ENCODE measurements around the gene CROCC. TPM values are rescaled to one million over a fixed set of nuclear protein-coding genes. Genes with fewer than 3 reads are reported as not detected.

Gene CROCC
- total RNA-seq, 4 donors from 2014 or later = 8.0 to 34.5 (median 30.0) TPM

DNA sequence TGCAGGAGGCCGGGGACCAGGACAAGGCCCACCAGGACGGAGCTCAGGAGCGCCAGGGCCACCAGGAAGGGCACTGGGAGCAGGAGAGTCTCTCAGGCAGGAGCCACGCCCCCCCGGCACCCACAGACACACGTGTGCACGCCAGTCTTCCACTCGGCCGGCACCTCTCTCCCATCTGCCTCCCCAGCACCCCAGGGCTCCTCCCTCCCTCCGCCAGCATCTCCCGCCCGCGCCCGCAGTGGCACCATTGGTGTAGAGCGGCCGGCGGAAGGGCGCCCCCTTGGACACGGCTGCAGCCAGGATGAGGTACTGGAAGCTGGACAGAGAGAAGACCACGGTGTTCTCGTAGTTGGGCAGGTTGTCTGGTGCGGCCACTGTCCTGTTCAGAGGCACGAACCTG, 64.8 kb downstream of the CROCC start:
- TF ChIP-seq EP300 (IDR thresholded peaks at IDR 0.05) = no peak
- TF ChIP-seq POLR2AphosphoS5 (IDR thresholded peaks at IDR 0.05) = no peak
- no peak for TF ChIP-seq POLR2A (IDR thresholded peaks at IDR 0.05)
- TF ChIP-seq, protein P1, sequence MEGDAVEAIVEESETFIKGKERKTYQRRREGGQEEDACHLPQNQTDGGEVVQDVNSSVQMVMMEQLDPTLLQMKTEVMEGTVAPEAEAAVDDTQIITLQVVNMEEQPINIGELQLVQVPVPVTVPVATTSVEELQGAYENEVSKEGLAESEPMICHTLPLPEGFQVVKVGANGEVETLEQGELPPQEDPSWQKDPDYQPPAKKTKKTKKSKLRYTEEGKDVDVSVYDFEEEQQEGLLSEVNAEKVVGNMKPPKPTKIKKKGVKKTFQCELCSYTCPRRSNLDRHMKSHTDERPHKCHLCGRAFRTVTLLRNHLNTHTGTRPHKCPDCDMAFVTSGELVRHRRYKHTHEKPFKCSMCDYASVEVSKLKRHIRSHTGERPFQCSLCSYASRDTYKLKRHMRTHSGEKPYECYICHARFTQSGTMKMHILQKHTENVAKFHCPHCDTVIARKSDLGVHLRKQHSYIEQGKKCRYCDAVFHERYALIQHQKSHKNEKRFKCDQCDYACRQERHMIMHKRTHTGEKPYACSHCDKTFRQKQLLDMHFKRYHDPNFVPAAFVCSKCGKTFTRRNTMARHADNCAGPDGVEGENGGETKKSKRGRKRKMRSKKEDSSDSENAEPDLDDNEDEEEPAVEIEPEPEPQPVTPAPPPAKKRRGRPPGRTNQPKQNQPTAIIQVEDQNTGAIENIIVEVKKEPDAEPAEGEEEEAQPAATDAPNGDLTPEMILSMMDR (IDR thresholded peaks at IDR 0.05) = no peak
- Histone ChIP-seq H3K4me1 (peaks cover 0 to 9% (median 0%) of the 10 kb centered on the region in 3 donors), H3K4me3 (no peak overlapping the region), H3K36me3 (peaks cover 0 to 69% of the 10 kb centered on the region in 2 donors), H3K9me3 (no peaks in the 10 kb centered on the region), H3K27ac (no peak overlapping the region), H3K27me3 (peaks cover 11% of the 10 kb centered on the region)
- WGBS, 2 donors (ENCODE audit: low coverage in 1 of 2) = no CpG with 5 or more reads among the region's 23 CpGs
- ATAC-seq = no peak

- H3K27ac ChIP-seq = no peak overlapping the region
- no peak for TF ChIP-seq POLR2A (IDR thresholded peaks at IDR 0.05)
- TF ChIP-seq, protein P1 (IDR thresholded peaks at IDR 0.05) = peak in 1 of 4 experiments; percentile 18
- H3K9me3 ChIP-seq = no peaks in the 10 kb centered on the region
- ATAC-seq = no peak
- peaks cover 0 to 9% (median 0%) of the 10 kb centered on the region in 3 donors for H3K4me1 ChIP-seq
- H3K4me3 ChIP-seq = no peak overlapping the region
- peaks cover 0 to 73% of the 10 kb centered on the region in 2 donors for H3K36me3 ChIP-seq
- 80% methylated on average over 1 of the region's 16 CpGs; no CpG with 5 or more reads in 1 of the 2 donors for WGBS, 2 donors (ENCODE audit: low coverage in 1 of 2)
- peaks cover 9% of the 10 kb centered on the region for H3K27me3 ChIP-seq
Observed at GRCh38 chr1:16986962-16987361, 65.2 kb downstream of the CROCC start.

DNA sequence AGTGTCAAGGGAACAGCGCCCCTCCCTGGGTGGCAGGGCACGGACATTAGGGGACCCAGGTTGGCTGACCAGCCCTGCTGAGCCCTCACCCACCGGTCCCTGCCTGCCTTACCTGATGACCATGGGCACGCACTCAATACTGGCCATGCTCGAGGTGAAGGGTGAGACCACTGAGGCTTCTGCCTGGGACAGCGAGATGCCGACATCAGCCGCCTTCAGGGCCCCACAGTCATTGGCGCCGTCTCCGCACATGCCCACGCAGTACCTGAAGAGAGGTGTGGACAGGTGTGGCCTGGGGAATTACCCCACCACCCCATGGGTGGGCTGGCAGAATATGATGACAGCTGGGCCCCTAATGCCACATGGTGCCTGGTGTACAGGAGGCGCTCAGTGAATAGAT, 66.5 kb downstream of the CROCC start:
- H3K9me3 ChIP-seq = no peaks in the 10 kb centered on the region
- no peaks in the 10 kb centered on the region for H3K27me3 ChIP-seq
- no peak overlapping the region for H3K4me3 ChIP-seq
- peaks cover 0 to 9% (median 0%) of the 10 kb centered on the region in 3 donors for H3K4me1 ChIP-seq
- peaks cover 0 to 85% of the 10 kb centered on the region in 2 donors for H3K36me3 ChIP-seq
- ATAC-seq = no peak
- 100% methylated on average over 2 of the region's 13 CpGs; no CpG with 5 or more reads in 1 of the 2 donors for WGBS, 2 donors (ENCODE audit: low coverage in 1 of 2)
- H3K27ac ChIP-seq = no peak overlapping the region
- no peak for TF ChIP-seq POLR2A (IDR thresholded peaks at IDR 0.05)

DNA sequence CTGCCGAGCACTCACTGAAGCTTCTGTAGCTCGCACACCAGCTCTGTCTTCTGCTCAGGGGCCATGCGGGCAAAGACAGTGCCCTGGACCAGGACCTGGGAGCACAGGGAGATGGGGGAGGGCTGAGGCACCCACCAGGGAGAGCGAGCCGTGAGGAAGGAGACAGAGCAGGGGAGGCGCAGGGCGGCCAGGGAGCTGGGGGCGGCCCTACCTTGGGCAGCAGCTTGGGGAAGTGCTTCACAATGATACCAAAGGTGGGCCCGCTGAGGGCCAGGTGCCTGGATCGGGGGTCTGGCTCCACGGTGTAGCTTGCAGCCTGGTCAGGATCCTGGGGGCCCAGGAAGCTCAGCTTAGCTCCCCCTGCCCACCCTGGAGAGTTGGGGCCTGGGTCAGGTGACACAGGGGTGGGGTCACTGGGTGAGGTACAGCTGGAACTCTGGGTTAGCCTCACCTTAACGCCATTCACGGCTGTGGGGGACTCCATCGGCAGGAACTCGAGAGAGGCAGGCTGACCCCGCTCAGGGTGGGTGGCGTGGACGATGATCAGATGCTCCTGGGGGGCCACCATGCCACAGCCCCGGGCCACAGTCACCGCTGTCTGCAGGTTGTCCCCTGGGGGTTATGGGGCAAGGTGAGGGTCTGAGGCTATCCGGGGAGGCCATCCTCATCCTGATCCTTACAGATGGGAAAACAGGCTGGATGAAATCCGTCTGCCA, 68.1 kb downstream of the CROCC start:
- Histone ChIP-seq H3K27me3 (no peaks in the 10 kb centered on the region), H3K4me1 (peaks cover 0 to 2% (median 0%) of the 10 kb centered on the region in 3 donors), H3K27ac (no peak overlapping the region), H3K4me3 (no peak overlapping the region), H3K9me3 (no peaks in the 10 kb centered on the region), H3K36me3 (peaks cover 0 to 97% of the 10 kb centered on the region in 2 donors)
- ATAC-seq = no peak
- TF ChIP-seq EP300 (IDR thresholded peaks at IDR 0.05) = no peak
- 76 to 100% methylated on average over 1 to 4 of the region's 22 CpGs for WGBS, 2 donors (ENCODE audit: low coverage in 1 of 2)

GRCh38 chr1:16991571-16991970, 69.8 kb downstream of the CROCC start:
- H3K27ac ChIP-seq = no peak overlapping the region
- no peaks in the 10 kb centered on the region for H3K4me1 ChIP-seq
- no peaks in the 10 kb centered on the region for H3K27me3 ChIP-seq
- no peak overlapping the region for H3K4me3 ChIP-seq
- no peak for ATAC-seq
- H3K36me3 ChIP-seq = peaks cover 0 to 100% of the 10 kb centered on the region in 2 donors
- no peak for TF ChIP-seq EP300 (IDR thresholded peaks at IDR 0.05)
- no peak for TF ChIP-seq POLR2AphosphoS5 (IDR thresholded peaks at IDR 0.05)
- TF ChIP-seq, protein P1 (IDR thresholded peaks at IDR 0.05) = no peak
- no peak for TF ChIP-seq POLR2A (IDR thresholded peaks at IDR 0.05)
- H3K9me3 ChIP-seq = no peaks in the 10 kb centered on the region
- WGBS, 2 donors (ENCODE audit: low coverage in 1 of 2) = 96% methylated on average over 9 of the region's 12 CpGs; no CpG with 5 or more reads in 1 of the 2 donors

GRCh38 chr1:16992102-16992501, 70.4 kb downstream of the CROCC start:
- ATAC-seq = no peak
- Histone ChIP-seq H3K4me1 (no peaks in the 10 kb centered on the region), H3K9me3 (no peaks in the 10 kb centered on the region), H3K4me3 (no peak overlapping the region), H3K36me3 (peaks cover 0 to 100% of the 10 kb centered on the region in 2 donors), H3K27ac (no peak overlapping the region), H3K27me3 (no peaks in the 10 kb centered on the region)
- TF ChIP-seq POLR2A (IDR thresholded peaks at IDR 0.05) (no peak), POLR2AphosphoS5 (IDR thresholded peaks at IDR 0.05) (no peak), EP300 (IDR thresholded peaks at IDR 0.05) (no peak)
- TF ChIP-seq, protein P1 (IDR thresholded peaks at IDR 0.05) = no peak
- no CpG with 5 or more reads among the region's 12 CpGs for WGBS, 2 donors (ENCODE audit: low coverage in 1 of 2)

Measured in gastroesophageal sphincter (tissue), 4 donors.